GM18517 (cell line): Measurements from ENCODE around the gene TUBA8.
"Not testable (repeated sequence)": the region's sequence is repeated elsewhere in the genome, so short reads cannot be mapped to it uniquely, and the experiment has no call there.

Source experiments
- ATAC-seq: cut with Tn5 transposase; IDR thresholded peaks from one replicate; pipeline ENCODE4 v1.9.1; 2021; ENCODE audit warnings: mild to moderate bottlenecking, moderate library complexity; ENCODE audit not compliant: unreplicated experiment

The TUBA8 gene

DNA sequence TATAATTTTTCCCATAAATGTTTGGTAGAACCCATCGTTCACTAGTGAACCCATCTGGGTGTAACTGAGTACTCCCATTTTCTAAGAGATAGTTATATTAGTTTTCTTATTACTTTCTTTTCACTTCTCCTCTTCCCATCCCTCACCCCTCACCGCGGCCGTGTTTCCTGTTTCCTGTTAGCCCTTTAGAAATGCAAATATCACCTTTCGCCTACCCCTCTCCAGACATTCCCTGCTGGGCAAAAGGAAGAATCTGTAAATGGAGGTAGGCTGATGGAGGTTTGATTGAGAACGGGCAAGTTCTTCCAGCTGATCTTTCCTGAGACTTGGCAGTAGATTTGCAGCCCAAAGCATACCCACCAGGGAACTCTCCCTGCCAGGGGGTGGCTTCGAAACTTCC lies 54.7 kb downstream of the TUBA8 start:
- ATAC-seq, result not testable (repeated sequence)

GRCh38 chr22:18170284-18170683 lies 59.7 kb downstream of the TUBA8 start:
- not testable (repeated sequence) for ATAC-seq

GRCh38 chr22:18172203-18172602 lies 61.6 kb downstream of the TUBA8 start:
- not testable (repeated sequence) for ATAC-seq

DNA sequence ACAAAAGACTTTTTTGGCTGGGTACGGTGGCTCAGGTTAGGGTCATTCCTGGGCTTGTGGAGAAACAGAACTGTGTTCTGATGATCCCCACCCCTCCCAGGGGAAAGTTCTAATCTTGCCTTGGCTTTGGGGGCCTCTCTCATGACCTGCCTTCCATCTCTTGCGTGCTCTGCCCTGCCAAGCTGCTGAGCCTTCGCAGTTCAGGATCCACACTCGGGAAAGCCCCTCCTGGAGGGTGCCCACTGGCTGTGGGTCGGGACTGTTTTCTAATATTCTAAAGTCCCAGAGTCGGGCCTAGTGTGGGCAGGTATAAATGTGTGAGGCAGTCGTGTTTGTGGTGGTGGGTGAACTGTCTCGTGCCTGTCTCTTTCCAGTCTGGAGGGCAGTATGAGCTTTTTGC lies 62.2 kb downstream of the TUBA8 start:
- ATAC-seq, result not testable (repeated sequence)

DNA sequence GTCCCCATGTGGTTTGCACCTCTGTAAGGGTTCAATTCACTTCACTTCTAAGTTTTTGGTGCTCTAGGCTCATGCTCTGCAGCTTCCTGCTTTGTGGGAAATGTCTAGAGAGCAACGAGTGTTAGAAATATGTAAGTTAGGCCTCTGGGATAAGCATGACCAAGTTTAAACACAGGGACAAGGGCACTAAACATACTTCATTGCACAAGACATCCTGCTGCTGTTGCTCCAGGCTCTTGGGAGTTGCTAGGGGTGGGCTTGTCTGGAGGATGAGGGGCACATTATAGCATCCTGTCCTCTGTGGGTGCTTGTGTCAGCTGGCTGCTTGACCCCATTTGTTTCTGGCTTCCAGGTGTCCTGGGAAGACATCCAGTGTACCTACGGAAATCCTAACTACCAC lies 62.8 kb downstream of the TUBA8 start:
- ATAC-seq, result not testable (repeated sequence)
